ENCODE data around the gene PPARGC1A.

The PPARGC1A gene

DNA sequence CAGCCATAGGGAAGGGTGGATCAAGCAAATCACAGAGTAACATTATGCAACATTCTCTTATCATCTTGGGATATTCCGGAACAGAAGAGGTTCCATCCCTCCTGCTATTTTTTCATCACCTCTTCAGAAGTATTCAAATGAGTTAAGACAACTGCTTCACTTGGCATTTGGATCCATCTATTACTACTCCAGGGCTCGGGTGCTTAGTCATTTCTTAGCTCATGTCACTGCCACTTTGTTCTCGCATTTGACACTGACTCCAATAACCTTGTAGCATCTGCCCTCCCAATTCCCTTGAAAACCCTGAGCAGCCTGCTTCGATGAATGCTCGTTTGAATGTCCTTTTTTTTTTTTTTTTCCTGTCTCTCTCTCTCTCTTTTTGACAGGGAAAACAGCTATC is 114.9 kb downstream of the PPARGC1A start:
- no peak for DNase-seq (ENCODE audit: low read depth in 3 of 3, low spot score in 1 of 3)

DNA sequence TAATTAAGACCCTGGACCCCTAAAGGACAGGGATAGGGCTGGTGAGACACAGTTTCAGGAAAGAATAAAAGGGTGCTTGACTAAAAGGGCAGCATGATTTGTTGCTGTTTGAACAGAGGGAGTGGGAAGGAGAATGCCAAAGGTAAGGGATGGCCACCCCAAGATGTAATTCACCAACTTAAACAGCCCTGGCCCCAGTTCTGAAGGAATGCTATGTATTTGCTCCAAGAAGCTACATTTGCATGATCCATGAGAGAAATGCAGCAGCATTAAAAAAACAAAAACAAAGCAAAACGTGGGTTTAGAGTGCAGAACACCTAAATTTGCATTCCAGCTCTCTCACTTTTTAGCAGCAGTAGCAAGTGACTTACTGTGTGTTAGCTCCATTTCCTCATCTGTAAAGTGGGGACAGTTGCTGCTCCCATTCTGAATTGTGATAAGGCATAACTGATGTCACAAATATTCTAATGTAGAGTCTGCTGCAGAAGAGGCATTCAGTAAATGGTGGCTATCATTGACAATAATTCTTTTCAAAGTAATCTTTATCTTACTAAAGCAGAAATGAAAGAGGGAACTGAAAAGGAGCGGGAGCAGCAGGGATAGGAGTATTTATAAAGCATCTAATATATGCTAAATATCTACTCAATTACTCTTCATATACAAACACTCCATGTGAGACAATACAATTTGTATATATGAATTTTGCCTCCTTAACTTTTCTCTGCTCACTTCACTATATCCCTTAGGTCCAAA is 115.8 kb downstream of the PPARGC1A start:
- no peak for DNase-seq (ENCODE audit: low read depth in 3 of 3, low spot score in 1 of 3)

DNA sequence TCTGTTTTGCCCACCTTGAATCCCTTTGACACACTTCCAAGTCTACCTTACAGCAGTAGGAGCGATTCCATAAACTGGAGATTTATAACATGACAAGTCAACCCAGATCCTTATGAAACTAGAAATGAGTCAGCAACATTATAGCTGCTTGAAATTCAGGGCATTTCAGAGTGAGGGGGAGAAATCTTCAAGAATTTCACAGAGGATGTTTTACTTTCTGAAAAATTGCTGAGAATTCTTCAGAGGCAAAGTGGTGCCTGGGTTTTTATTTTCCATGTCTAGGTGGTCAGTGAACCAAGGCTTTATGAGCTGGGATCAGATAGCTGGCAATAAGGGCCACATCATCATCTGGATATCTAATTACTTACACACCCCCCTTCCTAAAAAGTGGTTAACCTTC is 119.8 kb downstream of the PPARGC1A start:
- DNase-seq (ENCODE audit: low read depth in 3 of 3, low spot score in 1 of 3), result no peak

DNA sequence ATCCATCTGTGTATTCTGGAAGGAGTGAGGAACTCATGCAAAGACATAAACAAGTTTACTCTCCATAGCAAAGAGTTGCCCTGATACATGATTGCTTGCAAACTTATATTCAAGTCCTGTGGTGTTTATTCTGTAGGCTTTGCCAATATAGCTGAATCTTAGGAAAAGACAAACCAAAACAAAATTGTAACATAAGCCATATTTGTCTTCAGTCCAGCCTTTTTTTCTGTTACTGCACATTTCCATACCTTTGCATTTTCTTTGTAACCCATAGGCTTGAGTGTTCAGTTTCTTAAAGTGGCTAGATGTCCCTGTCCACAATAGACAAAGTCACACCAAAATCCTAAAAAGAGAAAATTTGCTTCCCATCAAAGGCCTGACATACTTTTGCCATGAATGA is 120.4 kb downstream of the PPARGC1A start:
- no peak for DNase-seq (ENCODE audit: low read depth in 3 of 3, low spot score in 1 of 3)

DNA sequence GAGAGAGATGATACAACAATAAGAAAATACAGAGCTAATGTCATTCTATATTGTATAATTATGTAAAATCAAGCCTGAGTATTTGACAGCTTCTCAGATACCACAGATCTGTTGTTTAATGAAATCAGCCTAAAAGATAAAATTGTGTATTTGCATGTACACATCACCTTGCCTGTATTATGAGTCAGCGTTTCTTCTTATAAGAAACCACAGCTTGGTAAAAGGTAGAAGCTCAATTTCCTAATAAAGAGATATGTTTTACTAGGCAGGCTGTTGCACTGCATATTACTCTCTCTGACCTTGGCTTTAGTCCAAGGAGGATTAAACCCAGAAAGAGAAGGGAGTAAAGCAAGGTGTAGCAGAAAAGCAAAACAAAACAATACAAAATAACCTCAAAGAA is 121.3 kb downstream of the PPARGC1A start:
- DNase-seq (ENCODE audit: low read depth in 3 of 3, low spot score in 1 of 3), result no peak

DNA sequence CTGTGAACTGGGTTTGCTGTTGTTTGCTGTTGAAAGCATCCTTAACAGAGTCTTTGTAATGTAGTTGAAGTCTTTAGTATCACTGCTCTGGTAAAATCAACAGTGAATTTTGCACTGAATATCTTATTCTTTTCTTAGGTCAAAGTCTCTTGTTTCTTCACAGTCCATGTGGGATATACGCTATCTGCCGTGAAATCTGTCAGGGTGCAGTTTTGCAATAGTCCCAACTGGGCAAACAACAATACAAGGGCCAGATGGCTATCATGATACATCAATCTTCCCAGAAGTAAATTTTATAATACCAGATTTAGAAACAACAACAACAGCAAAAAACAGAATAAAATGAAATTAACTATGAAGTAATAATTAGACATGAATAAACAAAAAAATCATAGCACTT is 123.5 kb downstream of the PPARGC1A start:
- no peak for DNase-seq (ENCODE audit: low read depth in 3 of 3, low spot score in 1 of 3)

DNA sequence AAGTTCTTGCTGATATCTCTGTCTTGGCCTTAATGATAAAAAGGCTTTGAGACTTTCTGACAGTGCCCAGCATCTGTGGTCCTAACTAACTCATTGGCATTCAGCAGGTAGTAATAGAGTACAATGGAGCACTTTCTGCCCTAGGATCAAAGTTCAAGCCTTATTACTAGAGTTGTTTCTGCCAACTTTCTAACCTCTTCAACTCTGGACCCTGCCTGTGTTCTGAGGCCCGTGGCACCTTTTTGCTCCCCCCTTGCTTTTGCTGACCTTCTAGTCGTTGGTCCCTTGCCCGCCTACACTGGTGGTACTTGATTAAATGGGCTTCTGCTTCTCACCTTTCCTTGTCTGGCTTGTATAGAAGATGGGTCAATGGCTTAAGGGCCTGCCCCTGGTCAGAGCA is 126.3 kb downstream of the PPARGC1A start:
- no peak for DNase-seq (ENCODE audit: low read depth in 3 of 3, low spot score in 1 of 3)

DNA sequence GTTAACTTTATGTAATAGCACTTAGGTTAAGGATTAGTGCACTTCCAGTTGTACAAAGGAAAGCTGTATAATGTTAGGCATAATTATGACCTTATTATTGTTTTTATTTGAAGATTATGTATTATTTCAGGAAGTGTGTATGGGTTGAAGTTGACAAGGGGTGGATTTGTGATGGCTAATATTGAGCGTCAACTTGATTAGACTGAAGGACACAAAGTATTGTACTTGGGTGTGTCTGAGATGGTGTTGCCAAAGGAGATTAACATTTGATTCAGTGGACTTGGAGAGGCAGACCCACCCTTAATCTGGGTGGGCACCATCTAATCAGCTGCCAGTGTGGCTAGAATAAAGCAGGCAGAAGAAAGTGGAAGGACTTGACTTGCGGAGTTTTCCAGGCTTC is 127.3 kb downstream of the PPARGC1A start:
- no peak for DNase-seq (ENCODE audit: low read depth in 3 of 3, low spot score in 1 of 3)

DNA sequence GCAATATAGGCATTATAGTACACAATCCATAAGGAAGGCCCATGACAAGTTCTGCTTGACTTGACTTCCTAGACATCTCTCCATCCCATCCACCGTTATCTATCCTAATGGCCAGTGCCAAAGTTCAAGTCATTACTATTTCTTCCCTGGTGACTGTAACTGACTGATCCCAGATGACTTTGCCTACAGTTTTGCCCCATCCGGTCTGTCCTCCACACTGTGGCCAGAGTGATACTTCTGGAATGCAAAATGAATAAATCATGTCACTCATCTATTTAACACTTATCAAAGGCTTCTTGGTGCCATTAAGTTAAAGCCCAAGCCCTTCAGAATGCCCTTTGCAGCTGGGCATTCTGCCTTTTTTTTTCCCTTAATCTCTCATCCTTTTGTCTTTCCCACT is 130.8 kb downstream of the PPARGC1A start:
- no peak for DNase-seq (ENCODE audit: low read depth in 3 of 3, low spot score in 1 of 3)

DNA sequence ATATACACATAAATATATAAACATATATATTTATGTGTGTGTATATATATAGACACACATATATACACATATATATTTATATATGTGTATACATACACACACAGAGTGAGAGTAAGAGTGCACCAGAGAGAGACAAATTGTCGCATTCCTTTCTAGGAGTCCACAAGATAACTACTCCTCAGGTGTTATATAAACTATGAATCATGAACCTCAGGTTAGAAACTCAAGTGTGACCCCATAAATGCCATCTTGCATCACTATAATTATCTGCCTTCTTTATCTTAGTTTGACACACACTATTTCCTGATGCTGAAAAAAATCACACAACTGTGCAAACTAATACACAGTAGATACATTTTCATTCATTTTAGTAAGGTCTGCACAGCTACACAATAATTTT is 135.2 kb downstream of the PPARGC1A start:
- DNase-seq (ENCODE audit: low read depth in 3 of 3, low spot score in 1 of 3), result no peak

DNA sequence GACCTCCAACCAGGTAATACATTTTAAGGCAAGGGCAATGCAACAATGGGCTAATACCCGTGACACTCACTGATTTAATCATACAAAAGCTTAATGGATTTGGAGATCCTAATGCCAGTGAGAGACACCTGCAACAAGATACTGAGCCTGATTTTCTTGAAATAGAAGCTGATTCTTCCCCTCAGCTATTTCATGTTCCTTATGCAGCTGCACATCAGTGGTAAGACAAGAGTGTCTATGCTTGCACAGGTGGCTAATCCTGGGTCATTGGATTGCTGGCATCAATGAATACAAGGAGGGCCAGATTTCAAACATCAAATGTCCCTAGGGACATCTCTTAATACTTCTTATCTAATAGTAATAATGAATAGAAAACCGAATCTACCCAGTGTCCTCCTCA is 139.7 kb downstream of the PPARGC1A start:
- DNase-seq (ENCODE audit: low read depth in 3 of 3, low spot score in 1 of 3), result no peak

DNA sequence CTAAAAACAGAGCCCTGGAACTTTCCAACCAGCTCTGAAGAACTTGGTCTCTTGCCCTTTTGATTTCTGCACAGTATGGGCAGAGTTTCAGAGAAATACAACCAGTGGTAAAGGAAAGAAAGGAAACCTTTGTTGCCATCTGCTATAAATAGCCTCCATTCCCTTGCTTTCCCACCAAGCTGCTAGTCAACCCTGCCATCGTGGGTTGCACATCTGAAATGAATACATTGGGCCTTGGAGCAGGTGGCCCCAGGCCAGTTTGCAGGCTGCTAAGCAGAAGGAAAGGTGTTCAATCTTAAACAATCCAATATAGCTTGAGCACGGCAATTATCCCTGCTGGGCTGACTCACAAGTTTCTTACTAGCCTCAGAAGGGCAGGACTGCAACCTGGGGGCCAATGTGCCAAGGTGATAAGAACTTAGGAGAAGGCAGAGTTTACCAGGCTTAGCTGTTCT is 142.5 kb downstream of the PPARGC1A start:
- DNase-seq (ENCODE audit: low read depth in 3 of 3, low spot score in 1 of 3), result no peak

DNA sequence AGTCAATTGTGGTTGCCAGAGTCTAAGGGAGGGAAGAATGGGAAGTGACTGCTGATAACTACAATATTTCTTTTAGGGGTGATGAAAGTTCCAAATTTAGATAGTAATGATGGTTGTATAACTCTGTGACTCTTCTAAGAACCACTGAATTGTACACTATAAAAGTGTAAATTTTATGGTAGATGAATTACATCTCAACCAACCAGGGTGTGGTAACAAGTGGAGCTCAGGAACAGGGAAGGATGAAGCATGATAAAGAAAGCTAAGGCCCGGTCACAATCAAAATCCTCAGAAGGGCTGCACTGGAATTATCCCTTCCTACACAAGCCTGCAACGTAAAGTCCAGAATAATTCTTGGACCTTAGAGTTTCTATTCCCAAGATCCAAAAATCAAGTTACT is 143.2 kb downstream of the PPARGC1A start:
- no peak for DNase-seq (ENCODE audit: low read depth in 3 of 3, low spot score in 1 of 3)

DNA sequence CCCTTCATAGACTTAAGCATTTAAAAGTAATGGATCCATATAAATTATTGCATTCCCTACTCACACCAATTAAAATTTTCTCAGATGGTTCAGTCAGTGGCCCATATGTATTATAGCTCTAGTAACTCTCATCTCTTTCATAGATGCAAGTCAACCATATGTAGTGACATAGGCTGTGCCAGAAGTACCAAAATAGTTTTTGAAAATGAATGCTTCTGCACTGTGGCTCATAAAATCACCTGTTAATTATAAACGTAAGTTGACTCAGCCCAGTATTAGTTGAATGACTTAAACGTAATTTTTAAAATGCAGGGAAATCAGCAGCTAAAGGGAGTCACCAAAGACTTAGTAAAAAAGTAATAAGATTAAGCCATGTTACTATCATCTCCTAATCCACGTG is 143.8 kb downstream of the PPARGC1A start:
- no peak for DNase-seq (ENCODE audit: low read depth in 3 of 3, low spot score in 1 of 3)

DNA sequence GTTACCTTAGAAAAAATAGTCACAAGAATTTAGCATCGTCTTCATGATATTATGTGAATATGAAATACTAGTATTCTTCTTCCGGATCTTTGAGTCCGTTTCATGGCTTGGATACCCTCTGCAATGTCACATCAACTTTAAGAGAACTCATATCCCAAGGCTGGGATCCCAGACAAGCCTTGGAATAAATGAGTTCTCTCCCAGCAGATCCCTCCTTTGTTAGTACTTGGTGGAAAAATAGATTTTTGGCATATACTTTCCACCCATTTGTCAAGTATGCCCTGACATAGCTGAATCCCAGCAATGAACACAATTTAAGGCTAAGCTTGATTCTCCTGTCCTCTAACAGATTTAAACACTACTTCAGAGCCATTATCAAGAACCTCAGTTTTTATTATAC is 144.5 kb downstream of the PPARGC1A start:
- DNase-seq (ENCODE audit: low read depth in 3 of 3, low spot score in 1 of 3), result no peak

Measured in stimulated activated CD4-positive, alpha-beta T cell treated with anti-CD3 and anti-CD28 coated beads, TNF-alpha, amount 100 ng/mL, for 1 hour (primary cell).